ENCODE measurements around the gene CPNE4.

DNA sequence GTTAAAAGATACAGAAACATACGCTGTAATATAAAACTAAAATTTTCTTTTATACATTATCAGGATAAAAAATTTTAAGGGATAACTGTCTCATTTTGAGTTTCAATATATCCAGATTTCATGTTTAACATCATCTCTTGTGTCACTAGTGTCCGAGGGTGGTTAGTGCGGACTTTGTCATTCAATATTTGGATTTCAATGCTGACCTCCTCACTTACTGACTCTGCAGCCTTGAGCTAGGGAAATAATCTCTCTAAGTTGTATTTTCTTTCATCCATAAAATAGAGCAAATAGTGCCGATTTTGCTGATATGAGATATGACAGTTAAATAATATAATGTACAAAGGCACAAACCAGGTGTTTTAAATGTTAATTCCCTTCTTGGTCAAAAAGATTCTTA lies 203.2 kb downstream of the CPNE4 start:
- TF ChIP-seq, protein P1, sequence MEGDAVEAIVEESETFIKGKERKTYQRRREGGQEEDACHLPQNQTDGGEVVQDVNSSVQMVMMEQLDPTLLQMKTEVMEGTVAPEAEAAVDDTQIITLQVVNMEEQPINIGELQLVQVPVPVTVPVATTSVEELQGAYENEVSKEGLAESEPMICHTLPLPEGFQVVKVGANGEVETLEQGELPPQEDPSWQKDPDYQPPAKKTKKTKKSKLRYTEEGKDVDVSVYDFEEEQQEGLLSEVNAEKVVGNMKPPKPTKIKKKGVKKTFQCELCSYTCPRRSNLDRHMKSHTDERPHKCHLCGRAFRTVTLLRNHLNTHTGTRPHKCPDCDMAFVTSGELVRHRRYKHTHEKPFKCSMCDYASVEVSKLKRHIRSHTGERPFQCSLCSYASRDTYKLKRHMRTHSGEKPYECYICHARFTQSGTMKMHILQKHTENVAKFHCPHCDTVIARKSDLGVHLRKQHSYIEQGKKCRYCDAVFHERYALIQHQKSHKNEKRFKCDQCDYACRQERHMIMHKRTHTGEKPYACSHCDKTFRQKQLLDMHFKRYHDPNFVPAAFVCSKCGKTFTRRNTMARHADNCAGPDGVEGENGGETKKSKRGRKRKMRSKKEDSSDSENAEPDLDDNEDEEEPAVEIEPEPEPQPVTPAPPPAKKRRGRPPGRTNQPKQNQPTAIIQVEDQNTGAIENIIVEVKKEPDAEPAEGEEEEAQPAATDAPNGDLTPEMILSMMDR (conservative IDR thresholded peaks at IDR 0.05), result no peak
- no peak for TF ChIP-seq ZFX (IDR thresholded peaks at IDR 0.05)
